Liver (tissue), 9 donors: ENCODE results near the gene DUSP2. TPM values are rescaled to one million over a fixed set of nuclear protein-coding genes. Genes with fewer than 3 reads are reported as not detected.
A peak's percentile ranks its signal among the peaks of the same experiment; 100 is the strongest.

Experiments
- DNase-seq: peaks from one replicate; pipeline ENCODE4 v3.0.0-alpha.2; 2017; ENCODE audit warnings: low spot score
- H3K27ac ChIP-seq, 2 donors: one replicate each; pipeline ENCODE4 v1.7.0; 2013; ENCODE audit warnings: inconsistent platforms in 2 of 2, low read length in 2 of 2, control low read depth in 1 of 2, low read depth in 1 of 2, mild to moderate bottlenecking in 1 of 2
- H3K27me3 ChIP-seq, 4 donors: one replicate each; pipeline versions ENCODE4 v1.6.1 to v1.7.0; 2013; ENCODE audit warnings: low read length in 3 of 4, inconsistent platforms in 1 of 4, mild to moderate bottlenecking in 1 of 4, moderate library complexity in 1 of 4; ENCODE audit not compliant: control insufficient read depth in 4 of 4, insufficient read depth in 4 of 4
- H3K36me3 ChIP-seq, 4 donors: one replicate each; pipeline versions ENCODE4 v1.6.1 to v1.7.0; 2013; ENCODE audit warnings: low read length in 3 of 4, mild to moderate bottlenecking in 3 of 4, low read depth in 1 of 4, moderate library complexity in 1 of 4; ENCODE audit not compliant: control insufficient read depth in 4 of 4, insufficient read depth in 3 of 4
- H3K4me1 ChIP-seq, 4 donors: one replicate each; pipeline versions ENCODE4 v1.6.1 to v1.7.0; 2013; ENCODE audit warnings: low read length in 3 of 4, mild to moderate bottlenecking in 3 of 4, moderate library complexity in 1 of 4; ENCODE audit not compliant: control insufficient read depth in 4 of 4, insufficient read depth in 4 of 4
- H3K4me3 ChIP-seq, 3 donors: one replicate each; pipeline versions ENCODE4 v1.6.1 to v1.7.0; 2013; ENCODE audit warnings: low read length in 3 of 3, control low read depth in 1 of 3, low read depth in 1 of 3, mild to moderate bottlenecking in 1 of 3
- H3K9ac ChIP-seq, 2 donors: one replicate each; pipeline ENCODE4 v1.7.0; 2013; ENCODE audit warnings: low read length in 2 of 2, mild to moderate bottlenecking in 2 of 2, moderate library complexity in 2 of 2, control low read depth in 1 of 2, low read depth in 1 of 2
- H3K9me3 ChIP-seq, 4 donors: one replicate each; pipeline versions ENCODE4 v1.6.1 to v1.7.0; 2013; ENCODE audit warnings: low read length in 3 of 4; ENCODE audit not compliant: control insufficient read depth in 4 of 4
- ATF3 ChIP-seq: IDR thresholded peaks from 2 replicates; pipeline ENCODE4 v1.6.1; 2016; ENCODE audit warnings: antibody characterized with exemption
- CTCF ChIP-seq: fragments of 150-350 bp; IDR thresholded peaks from 2 replicates; pipeline ENCODE4 v1.5.1; 2017; ENCODE audit warnings: improper control_type of control experiment, low read depth, low read length; ENCODE audit not compliant: missing input control
- EGR1 ChIP-seq, 2 donors: IDR thresholded peaks; 2 replicates each; pipeline ENCODE4 v1.6.1; 2016 to 2018; ENCODE audit warnings: antibody characterized with exemption in 2 of 2, low read depth in 2 of 2
- FOXA1 ChIP-seq: IDR thresholded peaks from 2 replicates; pipeline ENCODE4 v1.6.1; 2016; ENCODE audit warnings: antibody characterized with exemption
- FOXA2 ChIP-seq: IDR thresholded peaks from 2 replicates; pipeline ENCODE4 v1.6.1; 2016; ENCODE audit warnings: antibody characterized with exemption
- HNF4A ChIP-seq, 2 donors: conservative IDR thresholded peaks; 2 replicates each; pipeline ENCODE4 v1.6.1; 2016; ENCODE audit warnings: antibody characterized with exemption in 2 of 2, mild to moderate bottlenecking in 2 of 2
- JUND ChIP-seq, 2 donors: IDR thresholded peaks; 2 replicates each; pipeline ENCODE4 v1.6.1; 2016; ENCODE audit warnings: antibody characterized with exemption in 2 of 2
- MAX ChIP-seq: IDR thresholded peaks from 2 replicates; pipeline ENCODE4 v1.6.1; 2016; ENCODE audit warnings: antibody characterized with exemption
- REST ChIP-seq: IDR thresholded peaks from 2 replicates; pipeline ENCODE4 v1.6.1; 2016; ENCODE audit warnings: antibody characterized with exemption, mild to moderate bottlenecking
- RXRA ChIP-seq, 2 donors: IDR thresholded peaks; 2 replicates each; pipeline ENCODE4 v1.6.1; 2017 to 2018; ENCODE audit warnings: antibody characterized with exemption in 2 of 2, mild to moderate bottlenecking in 1 of 2
- SP1 ChIP-seq: IDR thresholded peaks from 2 replicates; pipeline ENCODE4 v1.6.1; 2018; ENCODE audit warnings: antibody characterized with exemption, mild to moderate bottlenecking
- TAF1 ChIP-seq: conservative IDR thresholded peaks from 2 replicates; pipeline ENCODE4 v1.6.1; 2016; ENCODE audit warnings: antibody characterized with exemption, mild to moderate bottlenecking
- YY1 ChIP-seq: IDR thresholded peaks from 2 replicates; pipeline ENCODE4 v1.6.1; 2016; ENCODE audit warnings: antibody characterized with exemption, mild to moderate bottlenecking
- ZBTB33 ChIP-seq: IDR thresholded peaks from 2 replicates; pipeline ENCODE4 v1.6.1; 2016; ENCODE audit warnings: antibody characterized with exemption
- WGBS: extraction: QIAGEN DNeasy Blood & Tissue Kit; methylation state at CpG from one replicate; pipeline ENCODE4 v1.1.7; 2013; 5-methylcytosine and 5-hydroxymethylcytosine counted together
- polyA plus RNA-seq, 2 donors: library from polyadenylated mRNA; stranded (reverse) in 1 of 2; unstranded in 1 of 2; fragments of 200-250 nt in 1 of 2; fragments of >200 nt in 1 of 2; fragmentation: Nextera tagmentation in 1 of 2; extraction: Ambion mirVana in 1 of 2; gene quantifications; one replicate each; pipeline versions ENCODE4 v1.2.1 to v1.2.3, GENCODE V29; 2013 to 2015
- total RNA-seq, 2 donors: library from RNA; depleted of rRNA; stranded (reverse); fragments of >200 nt; gene quantifications; one replicate each; pipeline ENCODE4 v1.2.3, GENCODE V29; 2014
- donor health status: healthy.
- donor health status: healthy.
- donor health status: healthy.
- donor health status: healthy.
- donor health status: healthy.

Gene DUSP2
- total and polyA plus RNA-seq, 4 donors: 0.99 to 2.8 (median 1.6) TPM

GRCh38 chr2:96150007-96150640 is 4.9 kb upstream of the DUSP2 start:
- no peak for DNase-seq

GRCh38 chr2:96148410-96149217 is 3.4 kb upstream of the DUSP2 start:
- Histone ChIP-seq H3K4me1 (peaks cover 0 to 8% (median 5%) of the 10 kb centered on the region in 4 donors), H3K36me3 (no peaks in the 10 kb centered on the region), H3K9ac (no peak overlapping the region), H3K27ac (peak overlapping the region in 1 of 2 donors; percentile 32), H3K9me3 (no peaks in the 10 kb centered on the region), H3K27me3 (no peaks in the 10 kb centered on the region), H3K4me3 (no peak overlapping the region)
- no peak for TF ChIP-seq YY1
- no peak for TF ChIP-seq ZBTB33
- TF ChIP-seq FOXA1: no peak
- TF ChIP-seq MAX: no peak
- TF ChIP-seq RXRA (IDR thresholded peaks at IDR 0.05): no peak
- no peak for TF ChIP-seq CTCF
- no peak for TF ChIP-seq JUND (IDR thresholded peaks at IDR 0.05)
- TF ChIP-seq SP1: no peak
- no peak for TF ChIP-seq FOXA2
- TF ChIP-seq TAF1: no peak
- TF ChIP-seq HNF4A (conservative IDR thresholded peaks at IDR 0.05): no peak
- TF ChIP-seq REST: no peak
- 71% methylated on average over 29 of the region's 29 CpGs for WGBS
- no peak for DNase-seq

More at GRCh38 chr2:96150007-96150640, 4.9 kb upstream of the DUSP2 start:
- Histone ChIP-seq H3K36me3 (no peaks in the 10 kb centered on the region), H3K4me1 (peaks cover 0 to 2% (median under 1%) of the 10 kb centered on the region in 4 donors), H3K9ac (no peak overlapping the region), H3K4me3 (no peak overlapping the region), H3K27ac (no peak overlapping the region), H3K9me3 (no peaks in the 10 kb centered on the region), H3K27me3 (no peaks in the 10 kb centered on the region)
- TF ChIP-seq RXRA (IDR thresholded peaks at IDR 0.05) (no peak), MAX (no peak), YY1 (no peak), FOXA2 (no peak), JUND (IDR thresholded peaks at IDR 0.05) (no peak), ATF3 (no peak), FOXA1 (no peak), EGR1 (IDR thresholded peaks at IDR 0.05; ENCODE audit: low read depth in 2 of 2) (no peak), HNF4A (conservative IDR thresholded peaks at IDR 0.05) (no peak)
- 92% methylated on average over 6 of the region's 6 CpGs for WGBS
